ENCODE data around the gene AGRN. TPM values are rescaled to one million over a fixed set of nuclear protein-coding genes. Genes with fewer than 3 reads are reported as not detected.

AGRN gene
- total and polyA plus RNA-seq, 4 donors, result 1.8 to 22.4 (median 16.9) TPM

- Histone ChIP-seq H3K27ac (ENCODE audit: low read depth in 1 of 2, low read length in 2 of 2) (no peak overlapping the region), H3K9me3 (ENCODE audit: control insufficient read depth in 4 of 4, low read length in 3 of 4) (no peaks in the 10 kb centered on the region), H3K9ac (ENCODE audit: low read depth in 1 of 2, low read length in 2 of 2) (no peak overlapping the region), H3K27me3 (ENCODE audit: control insufficient read depth in 4 of 4, insufficient read depth in 4 of 4, low read length in 3 of 4) (no peaks in the 10 kb centered on the region), H3K36me3 (ENCODE audit: control insufficient read depth in 4 of 4, insufficient read depth in 3 of 4, low read depth in 1 of 4, low read length in 3 of 4) (no peaks in the 10 kb centered on the region), H3K4me1 (ENCODE audit: control insufficient read depth in 4 of 4, insufficient read depth in 4 of 4, low read length in 3 of 4) (no peaks in the 10 kb centered on the region), H3K4me3 (ENCODE audit: low read depth in 1 of 3, low read length in 3 of 3) (no peak overlapping the region)
- 98% methylated on average over 28 of the region's 28 CpGs for WGBS
- DNase-seq (ENCODE audit: low spot score), result no peak
- TF ChIP-seq NR2F2 (IDR thresholded peaks at IDR 0.05) (no peak), RAD21 (IDR thresholded peaks at IDR 0.05) (no peak), REST (IDR thresholded peaks at IDR 0.05) (no peak), GABPA (IDR thresholded peaks at IDR 0.05 in 1 of 2, conservative IDR thresholded peaks at IDR 0.05 in 1 of 2) (no peak), YY1 (IDR thresholded peaks at IDR 0.05) (no peak), SP1 (IDR thresholded peaks at IDR 0.05) (no peak), EGR1 (IDR thresholded peaks at IDR 0.05; ENCODE audit: low read depth in 2 of 2) (no peak), TAF1 (conservative IDR thresholded peaks at IDR 0.05) (no peak), RXRA (IDR thresholded peaks at IDR 0.05) (no peak), CTCF (IDR thresholded peaks at IDR 0.05; ENCODE audit: low read depth, low read length, missing input control) (no peak), FOXA2 (IDR thresholded peaks at IDR 0.05) (no peak)
These were observed 71.6 kb downstream of the AGRN start for GRCh38 chr1:1091344-1092148.

GRCh38 chr1:1092149-1092855 is 72.4 kb downstream of the AGRN start:
- Histone ChIP-seq H3K4me1 (ENCODE audit: control insufficient read depth in 4 of 4, insufficient read depth in 4 of 4, low read length in 3 of 4) (no peaks in the 10 kb centered on the region), H3K27ac (ENCODE audit: low read depth in 1 of 2, low read length in 2 of 2) (no peak overlapping the region), H3K9me3 (ENCODE audit: control insufficient read depth in 4 of 4, low read length in 3 of 4) (no peaks in the 10 kb centered on the region), H3K9ac (ENCODE audit: low read depth in 1 of 2, low read length in 2 of 2) (no peak overlapping the region), H3K27me3 (ENCODE audit: control insufficient read depth in 4 of 4, insufficient read depth in 4 of 4, low read length in 3 of 4) (no peaks in the 10 kb centered on the region), H3K4me3 (ENCODE audit: low read depth in 1 of 3, low read length in 3 of 3) (no peak overlapping the region), H3K36me3 (ENCODE audit: control insufficient read depth in 4 of 4, insufficient read depth in 3 of 4, low read depth in 1 of 4, low read length in 3 of 4) (no peaks in the 10 kb centered on the region)
- DNase-seq (ENCODE audit: low spot score), result no peak
- WGBS, result 97% methylated on average over 28 of the region's 28 CpGs
- TF ChIP-seq YY1 (IDR thresholded peaks at IDR 0.05) (no peak), CTCF (IDR thresholded peaks at IDR 0.05; ENCODE audit: low read depth, low read length, missing input control) (no peak), RAD21 (IDR thresholded peaks at IDR 0.05) (no peak), HNF4G (IDR thresholded peaks at IDR 0.05) (no peak), RXRA (IDR thresholded peaks at IDR 0.05) (no peak), SP1 (IDR thresholded peaks at IDR 0.05) (no peak), JUND (IDR thresholded peaks at IDR 0.05) (no peak), FOXA1 (IDR thresholded peaks at IDR 0.05) (no peak), ZBTB33 (IDR thresholded peaks at IDR 0.05) (no peak), MAX (IDR thresholded peaks at IDR 0.05) (no peak), GABPA (IDR thresholded peaks at IDR 0.05 in 1 of 2, conservative IDR thresholded peaks at IDR 0.05 in 1 of 2) (no peak), NR2F2 (IDR thresholded peaks at IDR 0.05) (no peak), HNF4A (conservative IDR thresholded peaks at IDR 0.05) (no peak)
